GM10266 (cell line): Measurements from ENCODE around the gene MARCHF11.

ENCODE experiments used
- DNase-seq: peaks from one replicate; pipeline ENCODE4 v3.0.0; 2012; ENCODE audit errors: extremely low spot score
- TF ChIP-seq, protein P1 (sequence below): IDR thresholded peaks from 2 replicates; pipeline ENCODE4 v1.5.1; 2012; ENCODE audit warnings: mild to moderate bottlenecking, low read depth; ENCODE audit not compliant: control insufficient read depth, insufficient read depth; ENCODE audit errors: missing control alignments

Gene MARCHF11

DNA sequence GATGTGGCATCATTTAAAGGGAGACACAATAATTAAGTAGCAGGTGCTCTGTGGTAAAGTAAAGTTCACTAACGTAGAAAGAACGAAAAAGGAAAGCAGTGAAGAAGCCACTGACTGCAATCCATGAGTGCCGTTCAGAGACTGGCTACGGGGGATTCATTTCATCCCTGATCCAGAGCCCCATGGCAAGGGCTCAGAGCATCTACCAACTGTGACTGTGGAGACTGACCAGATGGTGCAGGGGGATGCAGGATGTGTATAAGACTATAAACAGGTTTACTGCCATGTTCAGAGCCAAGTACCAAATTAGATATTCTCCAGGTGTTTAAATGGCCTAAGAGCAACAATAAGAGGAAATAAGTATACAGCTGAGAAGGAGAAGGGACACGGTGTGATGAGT lies 47.7 kb downstream of the MARCHF11 start:
- DNase-seq = no peak

DNA sequence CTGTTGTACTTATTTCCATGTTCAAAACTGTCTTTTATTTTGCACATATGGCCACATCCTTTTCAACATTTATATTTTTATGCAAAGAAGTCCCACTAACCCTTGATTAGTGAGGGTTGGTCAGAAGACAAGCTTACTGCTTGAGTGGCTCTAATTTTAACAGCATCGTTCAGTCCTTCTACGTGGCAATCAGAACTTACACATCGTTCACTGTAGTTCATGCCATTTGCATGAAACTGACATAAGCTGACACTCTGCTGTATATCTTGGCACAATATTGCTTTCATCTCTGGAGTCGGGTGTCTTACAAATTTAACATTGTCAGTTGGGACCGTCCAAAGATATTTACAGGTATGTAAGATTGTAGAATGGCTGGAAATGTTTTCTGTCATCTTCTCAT lies 50.6 kb downstream of the MARCHF11 start:
- TF ChIP-seq, protein P1, sequence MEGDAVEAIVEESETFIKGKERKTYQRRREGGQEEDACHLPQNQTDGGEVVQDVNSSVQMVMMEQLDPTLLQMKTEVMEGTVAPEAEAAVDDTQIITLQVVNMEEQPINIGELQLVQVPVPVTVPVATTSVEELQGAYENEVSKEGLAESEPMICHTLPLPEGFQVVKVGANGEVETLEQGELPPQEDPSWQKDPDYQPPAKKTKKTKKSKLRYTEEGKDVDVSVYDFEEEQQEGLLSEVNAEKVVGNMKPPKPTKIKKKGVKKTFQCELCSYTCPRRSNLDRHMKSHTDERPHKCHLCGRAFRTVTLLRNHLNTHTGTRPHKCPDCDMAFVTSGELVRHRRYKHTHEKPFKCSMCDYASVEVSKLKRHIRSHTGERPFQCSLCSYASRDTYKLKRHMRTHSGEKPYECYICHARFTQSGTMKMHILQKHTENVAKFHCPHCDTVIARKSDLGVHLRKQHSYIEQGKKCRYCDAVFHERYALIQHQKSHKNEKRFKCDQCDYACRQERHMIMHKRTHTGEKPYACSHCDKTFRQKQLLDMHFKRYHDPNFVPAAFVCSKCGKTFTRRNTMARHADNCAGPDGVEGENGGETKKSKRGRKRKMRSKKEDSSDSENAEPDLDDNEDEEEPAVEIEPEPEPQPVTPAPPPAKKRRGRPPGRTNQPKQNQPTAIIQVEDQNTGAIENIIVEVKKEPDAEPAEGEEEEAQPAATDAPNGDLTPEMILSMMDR = no peak
- DNase-seq = no peak

More for the DNA sequence above, 47.7 kb downstream of the MARCHF11 start:
- TF ChIP-seq, protein P1 = no peak

DNA sequence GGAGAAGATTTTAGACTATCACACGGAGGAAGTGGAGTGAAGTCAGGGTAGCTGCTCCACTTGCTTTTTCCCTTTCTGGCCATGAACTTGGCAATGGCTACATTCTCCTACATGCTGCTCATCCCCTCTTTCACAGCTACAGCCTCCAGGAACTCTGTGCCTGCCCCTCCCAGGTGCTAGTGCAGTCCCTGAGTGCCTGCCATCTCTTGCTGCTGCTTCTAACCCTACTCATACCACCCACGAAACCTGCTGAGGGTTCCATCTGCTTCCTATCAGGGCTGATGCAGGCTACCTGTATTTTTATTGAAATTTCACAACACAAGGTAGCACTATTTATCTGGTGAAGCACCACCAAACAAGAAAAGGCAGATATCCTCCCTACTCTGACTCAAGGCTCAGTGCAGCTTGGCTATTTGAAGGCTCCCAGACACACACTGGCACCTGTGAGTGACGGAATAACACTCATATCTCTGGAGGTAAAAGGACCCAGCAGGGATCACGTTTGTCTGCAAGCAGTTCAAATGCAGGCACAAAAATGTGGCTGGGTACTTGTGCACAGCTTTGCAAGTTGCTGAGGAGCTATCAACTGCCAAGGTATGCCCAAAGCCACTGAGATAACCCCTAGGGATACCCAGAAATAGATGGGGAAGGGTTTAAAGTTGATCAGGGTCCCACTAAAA lies 51.6 kb downstream of the MARCHF11 start:
- TF ChIP-seq, protein P1 = no peak
- DNase-seq = no peak

DNA sequence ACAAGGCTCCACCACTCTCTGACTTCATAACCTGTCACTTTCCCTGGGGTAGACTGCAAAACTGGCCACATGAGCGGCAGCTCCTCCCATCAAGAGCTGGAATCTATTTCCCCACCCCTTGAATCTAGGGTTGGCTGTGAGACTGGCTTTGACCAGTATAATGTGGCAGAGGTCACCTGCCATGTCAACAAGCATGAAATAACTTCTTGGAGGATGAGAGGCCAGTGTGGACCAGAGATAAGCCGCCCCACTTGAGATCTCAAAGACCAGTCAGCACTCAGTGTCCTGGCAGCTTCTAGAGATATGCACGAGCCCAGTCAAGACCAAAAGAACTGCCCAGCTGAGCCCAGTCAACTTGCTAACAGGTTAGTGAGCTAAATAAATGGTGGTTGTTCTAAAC lies 59.0 kb downstream of the MARCHF11 start:
- TF ChIP-seq, protein P1 = no peak
- no peak for DNase-seq

DNA sequence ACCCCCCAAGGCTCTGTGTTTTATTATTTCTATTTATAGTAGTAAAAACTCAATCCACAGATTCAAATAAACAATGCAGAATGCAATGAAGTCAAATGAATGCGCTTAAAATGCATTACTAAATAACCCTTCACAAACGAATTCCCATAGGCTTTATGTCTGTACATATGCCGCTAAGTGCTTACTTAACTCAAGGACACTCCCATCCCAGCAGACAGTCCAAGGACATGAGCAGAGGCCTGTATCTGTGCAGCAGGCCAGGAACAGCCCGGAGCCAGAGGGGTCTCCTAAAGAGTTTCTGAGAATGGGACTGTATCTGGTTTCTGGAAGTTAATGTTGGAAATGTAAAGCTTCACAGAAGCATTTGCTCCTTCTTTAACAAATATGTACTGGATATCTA lies 59.8 kb downstream of the MARCHF11 start:
- DNase-seq = no peak
- TF ChIP-seq, protein P1 = no peak

DNA sequence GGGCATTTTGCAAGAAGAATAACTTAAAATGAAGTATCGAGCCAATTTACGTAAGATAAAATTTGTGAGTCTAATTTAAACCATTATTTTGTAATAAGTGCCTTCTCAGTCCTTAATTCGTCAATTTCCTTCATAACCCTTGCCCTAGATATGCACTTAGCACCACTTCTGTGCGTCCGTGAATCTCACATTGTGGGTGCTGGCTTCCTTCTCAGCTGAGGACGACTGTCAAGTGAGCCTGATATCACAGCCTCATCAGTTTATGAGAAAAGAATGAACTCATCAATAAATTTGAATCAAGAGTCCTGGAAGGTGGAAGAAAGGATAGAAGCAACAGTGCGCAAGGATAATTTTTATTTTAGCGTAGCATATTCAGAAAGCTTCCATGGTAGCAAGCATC lies 64.5 kb downstream of the MARCHF11 start:
- TF ChIP-seq, protein P1 = no peak
- DNase-seq = no peak

DNA sequence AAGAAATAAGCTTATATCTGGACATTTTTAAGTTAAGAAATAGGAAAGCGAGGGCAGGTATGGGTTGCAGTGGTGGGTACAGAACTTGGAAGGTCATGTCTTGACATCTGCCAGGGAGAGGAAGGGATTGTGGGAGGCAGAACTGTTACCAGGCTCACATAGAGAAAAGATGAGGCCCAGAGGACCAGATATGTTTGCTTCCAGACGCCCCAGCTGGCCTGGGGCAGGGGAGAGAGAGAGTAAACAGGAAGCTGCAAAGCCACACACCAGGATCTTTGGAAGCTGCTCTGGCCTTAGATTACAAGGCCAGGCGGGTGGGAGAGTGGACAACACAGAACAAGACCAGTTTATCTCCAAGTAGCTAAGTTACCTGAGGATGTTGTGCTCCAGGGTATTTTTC lies 71.2 kb downstream of the MARCHF11 start:
- TF ChIP-seq, protein P1 = no peak
- no peak for DNase-seq
